ENCODE results near the gene RANBP17.
"Not testable (repeated sequence)": the region's sequence is repeated elsewhere in the genome, so short reads cannot be mapped to it uniquely, and the experiment has no call there.

RANBP17 gene

DNA sequence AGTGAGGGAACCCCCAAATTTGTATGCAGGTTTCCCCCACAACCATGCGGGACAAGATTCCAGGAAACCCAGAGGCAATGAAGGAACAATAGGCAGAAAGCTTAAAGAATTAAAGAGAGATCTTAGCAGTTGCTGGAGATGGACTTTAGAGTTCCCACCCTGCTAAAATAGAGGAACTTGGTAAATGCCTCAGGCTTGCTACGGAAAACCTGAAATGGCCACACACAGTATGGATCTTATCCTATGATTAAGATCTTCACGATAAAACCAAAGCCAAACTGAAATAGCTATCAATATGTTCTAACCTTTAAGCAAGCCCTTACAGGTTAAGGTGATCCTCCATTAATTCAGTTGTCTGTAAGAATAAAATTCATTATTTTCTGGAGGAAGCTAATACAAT, 148.3 kb downstream of the RANBP17 start:
- no peaks in the 10 kb centered on the region for H3K4me1 ChIP-seq (ENCODE audit: control insufficient read depth, insufficient read depth, low read length, unreplicated experiment)
- H3K27me3 ChIP-seq (ENCODE audit: insufficient read depth, low read length), result no peaks in the 10 kb centered on the region
- no peaks in the 10 kb centered on the region for H3K36me3 ChIP-seq (ENCODE audit: insufficient read depth, low read length)
- H3K4me3 ChIP-seq (ENCODE audit: low read depth, low read length), result no peak overlapping the region
- no peaks in the 10 kb centered on the region for H3K79me2 ChIP-seq (ENCODE audit: control insufficient read depth, insufficient read depth, low read length, unreplicated experiment)
- no peak overlapping the region for H2AFZ ChIP-seq (ENCODE audit: low read length, unreplicated experiment)
- H3K27ac ChIP-seq (ENCODE audit: low read depth, low read length), result no peak overlapping the region

DNA sequence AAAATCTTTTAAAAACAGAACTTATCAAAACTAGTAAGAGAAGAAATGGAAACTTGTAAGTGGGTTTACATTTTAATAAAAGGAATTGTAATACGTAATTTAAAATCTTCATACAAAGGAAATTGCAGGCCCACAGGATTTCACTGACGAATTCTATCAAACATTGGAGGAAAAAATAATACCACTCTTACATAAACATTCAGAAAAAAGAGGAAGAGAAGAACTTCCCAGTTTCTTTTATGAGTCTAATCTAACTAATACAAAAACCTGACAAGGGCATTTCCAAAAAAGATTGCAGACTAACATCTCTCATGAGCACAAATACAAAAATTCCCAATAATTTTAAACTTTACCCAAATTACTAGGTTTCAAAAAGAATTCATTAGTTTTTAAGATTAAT, 149.0 kb downstream of the RANBP17 start:
- no peaks in the 10 kb centered on the region for H3K27me3 ChIP-seq (ENCODE audit: insufficient read depth, low read length)
- no peaks in the 10 kb centered on the region for H3K79me2 ChIP-seq (ENCODE audit: control insufficient read depth, insufficient read depth, low read length, unreplicated experiment)
- H3K4me1 ChIP-seq (ENCODE audit: control insufficient read depth, insufficient read depth, low read length, unreplicated experiment), result no peaks in the 10 kb centered on the region
- H3K27ac ChIP-seq (ENCODE audit: low read depth, low read length), result no peak overlapping the region
- H3K36me3 ChIP-seq (ENCODE audit: insufficient read depth, low read length), result no peaks in the 10 kb centered on the region
- H2AFZ ChIP-seq (ENCODE audit: low read length, unreplicated experiment), result no peak overlapping the region
- no peak overlapping the region for H3K4me3 ChIP-seq (ENCODE audit: low read depth, low read length)

GRCh38 chr5:171023508-171023907, 161.7 kb downstream of the RANBP17 start:
- H3K79me2 ChIP-seq (ENCODE audit: control insufficient read depth, insufficient read depth, low read length, unreplicated experiment), result no peaks in the 10 kb centered on the region
- no peaks in the 10 kb centered on the region for H3K27me3 ChIP-seq (ENCODE audit: insufficient read depth, low read length)
- no peak overlapping the region for H3K27ac ChIP-seq (ENCODE audit: low read depth, low read length)
- no peaks in the 10 kb centered on the region for H3K4me1 ChIP-seq (ENCODE audit: control insufficient read depth, insufficient read depth, low read length, unreplicated experiment)
- no peak overlapping the region for H3K4me3 ChIP-seq (ENCODE audit: low read depth, low read length)
- peaks cover 5% of the 10 kb centered on the region for H3K36me3 ChIP-seq (ENCODE audit: insufficient read depth, low read length)
- H2AFZ ChIP-seq (ENCODE audit: low read length, unreplicated experiment), result no peak overlapping the region

DNA sequence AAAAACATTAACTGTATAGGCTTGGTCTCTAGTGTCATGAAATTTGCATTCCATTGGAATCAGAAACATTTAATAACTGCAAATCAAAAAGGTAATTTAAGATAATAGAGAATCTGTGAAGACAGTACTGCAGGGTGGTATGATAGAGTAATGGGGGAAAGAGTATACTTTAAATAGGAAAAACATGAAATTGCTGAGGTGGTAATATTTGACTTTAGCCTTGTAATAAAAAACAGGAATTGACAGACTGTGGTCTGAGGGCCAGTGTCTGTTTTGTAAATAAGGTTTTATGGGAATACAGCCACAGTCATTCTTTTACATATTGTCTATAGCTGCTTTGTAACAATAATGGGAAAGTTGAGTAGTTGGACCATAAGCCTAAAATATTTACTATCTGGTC, 162.3 kb downstream of the RANBP17 start:
- no peak overlapping the region for H3K27ac ChIP-seq (ENCODE audit: low read depth, low read length)
- no peaks in the 10 kb centered on the region for H3K79me2 ChIP-seq (ENCODE audit: control insufficient read depth, insufficient read depth, low read length, unreplicated experiment)
- no peaks in the 10 kb centered on the region for H3K4me1 ChIP-seq (ENCODE audit: control insufficient read depth, insufficient read depth, low read length, unreplicated experiment)
- H3K36me3 ChIP-seq (ENCODE audit: insufficient read depth, low read length), result peaks cover 7% of the 10 kb centered on the region
- no peak overlapping the region for H3K4me3 ChIP-seq (ENCODE audit: low read depth, low read length)
- H3K27me3 ChIP-seq (ENCODE audit: insufficient read depth, low read length), result no peaks in the 10 kb centered on the region
- H2AFZ ChIP-seq (ENCODE audit: low read length, unreplicated experiment), result no peak overlapping the region

DNA sequence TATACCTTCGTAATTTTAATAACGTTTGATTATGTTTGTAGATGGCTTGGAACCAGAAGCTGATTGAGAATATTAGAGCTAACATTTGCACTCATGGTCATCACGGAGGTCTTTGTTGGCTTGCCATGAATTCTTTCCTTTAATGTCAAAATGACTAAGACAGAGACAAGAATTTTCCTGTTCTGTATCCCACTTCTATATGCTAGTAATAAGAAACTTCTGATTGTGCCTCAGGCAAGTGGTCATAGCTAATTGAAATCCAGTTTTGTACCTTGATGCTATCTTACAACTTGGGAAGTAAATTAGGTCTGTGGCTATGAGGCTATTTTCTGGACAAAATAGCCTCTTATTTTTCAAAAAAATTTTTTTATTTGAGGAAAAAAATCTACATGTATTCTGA, 167.6 kb downstream of the RANBP17 start:
- Histone ChIP-seq H2AFZ (ENCODE audit: low read length, unreplicated experiment) (no peak overlapping the region), H3K4me1 (ENCODE audit: control insufficient read depth, insufficient read depth, low read length, unreplicated experiment) (no peaks in the 10 kb centered on the region), H3K27ac (ENCODE audit: low read depth, low read length) (no peak overlapping the region), H3K36me3 (ENCODE audit: insufficient read depth, low read length) (0 out of 2 replicates have a peak, but pooled peaks cover 5% of the 10 kb centered on the region), H3K27me3 (ENCODE audit: insufficient read depth, low read length) (no peaks in the 10 kb centered on the region), H3K79me2 (ENCODE audit: control insufficient read depth, insufficient read depth, low read length, unreplicated experiment) (no peaks in the 10 kb centered on the region), H3K4me3 (ENCODE audit: low read depth, low read length) (no peak overlapping the region)

GRCh38 chr5:171031977-171032376, 170.2 kb downstream of the RANBP17 start:
- Histone ChIP-seq H3K27me3 (ENCODE audit: insufficient read depth, low read length) (no peaks in the 10 kb centered on the region), H3K4me1 (ENCODE audit: control insufficient read depth, insufficient read depth, low read length, unreplicated experiment) (no peaks in the 10 kb centered on the region), H3K27ac (ENCODE audit: low read depth, low read length) (no peak overlapping the region), H3K36me3 (ENCODE audit: insufficient read depth, low read length) (0 out of 2 replicates have a peak, but pooled peaks cover 5% of the 10 kb centered on the region), H3K4me3 (ENCODE audit: low read depth, low read length) (no peak overlapping the region), H2AFZ (ENCODE audit: low read length, unreplicated experiment) (no peak overlapping the region), H3K79me2 (ENCODE audit: control insufficient read depth, insufficient read depth, low read length, unreplicated experiment) (no peaks in the 10 kb centered on the region)

DNA sequence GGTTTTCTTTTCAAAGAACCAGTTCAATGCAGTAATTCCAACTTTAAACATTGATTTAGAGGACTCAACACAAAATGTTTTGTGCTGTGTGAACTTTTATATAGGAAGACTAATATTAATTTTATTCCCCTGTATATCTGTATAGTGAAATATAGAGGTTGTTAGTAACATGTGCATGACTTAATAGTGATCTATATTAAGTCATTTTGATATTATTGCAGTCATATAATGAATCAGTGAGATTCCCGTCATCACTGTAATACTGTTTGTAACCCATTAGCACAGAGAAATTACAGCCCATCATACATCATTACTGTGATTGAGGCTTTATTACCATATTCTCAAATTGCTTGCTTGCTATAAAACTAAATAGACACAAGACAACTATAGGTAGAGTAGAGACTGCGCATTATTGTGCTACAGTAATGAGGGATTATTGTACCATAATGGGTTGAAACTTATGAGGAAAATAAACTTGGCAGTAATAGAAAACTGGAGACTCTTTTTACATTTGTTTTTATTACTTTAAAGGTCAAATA, 170.7 kb downstream of the RANBP17 start:
- 0 out of 2 replicates have a peak, but pooled peaks cover 5% of the 10 kb centered on the region for H3K36me3 ChIP-seq (ENCODE audit: insufficient read depth, low read length)
- no peaks in the 10 kb centered on the region for H3K27me3 ChIP-seq (ENCODE audit: insufficient read depth, low read length)
- H2AFZ ChIP-seq (ENCODE audit: low read length, unreplicated experiment), result no peak overlapping the region
- no peaks in the 10 kb centered on the region for H3K79me2 ChIP-seq (ENCODE audit: control insufficient read depth, insufficient read depth, low read length, unreplicated experiment)
- no peaks in the 10 kb centered on the region for H3K4me1 ChIP-seq (ENCODE audit: control insufficient read depth, insufficient read depth, low read length, unreplicated experiment)
- no peak overlapping the region for H3K4me3 ChIP-seq (ENCODE audit: low read depth, low read length)
- no peak overlapping the region for H3K27ac ChIP-seq (ENCODE audit: low read depth, low read length)

DNA sequence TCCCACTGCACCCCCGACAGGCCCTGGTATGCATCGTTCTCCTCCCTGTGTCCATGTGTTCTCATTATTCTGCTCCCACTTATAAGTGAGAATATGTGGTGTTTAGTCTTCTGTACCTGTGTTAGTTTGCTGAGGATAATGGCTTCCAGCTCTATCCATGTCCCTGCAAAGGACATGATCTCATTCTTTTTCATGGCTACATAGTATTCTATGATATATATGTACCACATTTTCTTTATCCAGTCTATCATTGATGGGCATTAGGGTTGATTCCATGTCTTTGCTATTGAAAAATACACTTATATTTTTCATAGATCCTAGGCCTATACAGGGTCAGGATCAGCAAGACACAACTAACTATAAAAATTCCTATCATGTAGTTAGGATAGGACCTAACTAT, 180.1 kb downstream of the RANBP17 start:
- H3K4me1 ChIP-seq (ENCODE audit: control insufficient read depth, insufficient read depth, low read length, unreplicated experiment); H3K4me3 ChIP-seq (ENCODE audit: low read depth, low read length); H2AFZ ChIP-seq (ENCODE audit: low read length, unreplicated experiment); H3K36me3 ChIP-seq (ENCODE audit: insufficient read depth, low read length); H3K27me3 ChIP-seq (ENCODE audit: insufficient read depth, low read length); H3K79me2 ChIP-seq (ENCODE audit: control insufficient read depth, insufficient read depth, low read length, unreplicated experiment); H3K27ac ChIP-seq (ENCODE audit: low read depth, low read length): not testable (repeated sequence)

GRCh38 chr5:171050916-171051315, 189.1 kb downstream of the RANBP17 start:
- H3K27ac ChIP-seq (ENCODE audit: low read depth, low read length), result no peak overlapping the region
- no peaks in the 10 kb centered on the region for H3K4me1 ChIP-seq (ENCODE audit: control insufficient read depth, insufficient read depth, low read length, unreplicated experiment)
- no peak overlapping the region for H3K4me3 ChIP-seq (ENCODE audit: low read depth, low read length)
- peaks cover 9% of the 10 kb centered on the region; the same call in 1 of the 2 replicates for H3K36me3 ChIP-seq (ENCODE audit: insufficient read depth, low read length)
- no peaks in the 10 kb centered on the region for H3K27me3 ChIP-seq (ENCODE audit: insufficient read depth, low read length)
- H3K79me2 ChIP-seq (ENCODE audit: control insufficient read depth, insufficient read depth, low read length, unreplicated experiment), result no peaks in the 10 kb centered on the region
- no peak overlapping the region for H2AFZ ChIP-seq (ENCODE audit: low read length, unreplicated experiment)

- H3K27me3 ChIP-seq (ENCODE audit: insufficient read depth, low read length), result no peaks in the 10 kb centered on the region
- no peaks in the 10 kb centered on the region for H3K79me2 ChIP-seq (ENCODE audit: control insufficient read depth, insufficient read depth, low read length, unreplicated experiment)
- no peak overlapping the region for H3K4me3 ChIP-seq (ENCODE audit: low read depth, low read length)
- H2AFZ ChIP-seq (ENCODE audit: low read length, unreplicated experiment), result no peak overlapping the region
- peaks cover 14% of the 10 kb centered on the region; the same call in 1 of the 2 replicates for H3K36me3 ChIP-seq (ENCODE audit: insufficient read depth, low read length)
- no peaks in the 10 kb centered on the region for H3K4me1 ChIP-seq (ENCODE audit: control insufficient read depth, insufficient read depth, low read length, unreplicated experiment)
- H3K27ac ChIP-seq (ENCODE audit: low read depth, low read length), result no peak overlapping the region
These were observed 194.1 kb downstream of the RANBP17 start for GRCh38 chr5:171055875-171056454.

DNA sequence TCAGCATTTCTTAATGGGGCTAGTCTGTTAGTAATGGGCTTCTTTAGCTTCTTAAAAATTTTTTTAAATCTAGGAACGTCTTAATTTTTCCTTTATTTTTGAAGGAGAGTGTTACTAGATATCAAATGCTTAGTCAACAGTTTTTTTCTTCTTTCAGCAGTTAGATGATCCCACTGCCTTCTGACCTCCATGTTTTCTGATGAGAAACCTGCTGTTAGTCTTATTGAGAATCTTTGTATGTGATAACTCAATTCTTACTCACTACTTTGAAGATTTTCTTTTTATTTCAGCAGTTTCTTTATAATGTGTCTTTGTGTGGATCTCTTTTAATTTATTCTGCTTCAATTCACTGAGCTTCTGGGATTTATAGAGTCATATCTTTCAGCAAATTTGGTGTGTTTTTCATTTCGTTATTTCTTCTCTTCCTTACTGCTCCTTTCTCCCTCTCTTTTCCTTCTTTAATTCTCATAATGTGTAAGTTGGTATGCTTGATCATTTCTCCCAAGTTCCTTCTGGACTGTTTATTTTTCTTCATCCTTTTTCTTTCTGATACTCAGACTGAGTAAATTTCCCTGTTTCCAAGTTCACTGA, 205.8 kb downstream of the RANBP17 start:
- Histone ChIP-seq H3K79me2 (ENCODE audit: control insufficient read depth, insufficient read depth, low read length, unreplicated experiment) (no peaks in the 10 kb centered on the region), H3K4me3 (ENCODE audit: low read depth, low read length) (no peak overlapping the region), H2AFZ (ENCODE audit: low read length, unreplicated experiment) (no peak overlapping the region), H3K36me3 (ENCODE audit: insufficient read depth, low read length) (peaks cover 9% of the 10 kb centered on the region; the same call in 1 of the 2 replicates), H3K4me1 (ENCODE audit: control insufficient read depth, insufficient read depth, low read length, unreplicated experiment) (no peaks in the 10 kb centered on the region), H3K27ac (ENCODE audit: low read depth, low read length) (no peak overlapping the region), H3K27me3 (ENCODE audit: insufficient read depth, low read length) (no peaks in the 10 kb centered on the region)

All from ACC112 (cell line).